ENCODE measurements around the gene PNPLA6. TPM values are rescaled to one million over a fixed set of nuclear protein-coding genes. Genes with fewer than 3 reads are reported as not detected.
A peak's percentile ranks its signal among the peaks of the same experiment; 100 is the strongest.

PNPLA6 gene
- total RNA-seq, 1 experiment from 2014 or later = 75.8 TPM

DNA sequence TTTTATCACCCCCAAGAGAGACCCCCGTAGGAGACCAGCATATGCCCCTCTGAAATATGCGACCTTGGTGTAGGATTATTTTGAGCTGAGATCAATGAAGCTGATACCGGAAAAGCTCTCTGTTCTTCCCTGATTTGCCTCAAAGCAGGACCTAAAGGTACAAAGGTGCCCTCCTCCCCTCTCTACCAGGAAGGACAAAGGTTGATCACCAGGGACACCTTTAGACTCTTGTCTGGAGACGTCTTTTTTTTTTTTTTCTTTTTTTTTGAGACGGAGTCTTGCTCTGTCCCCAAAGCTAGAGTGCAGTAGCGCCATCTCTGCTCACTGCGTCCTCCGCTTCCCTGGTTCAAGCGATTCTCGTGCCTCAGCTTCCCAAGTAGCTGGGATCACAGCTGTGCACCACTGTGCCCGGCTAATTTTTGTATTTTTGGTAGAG lies 45.9 kb upstream of the PNPLA6 start:
- TF ChIP-seq, protein P1, sequence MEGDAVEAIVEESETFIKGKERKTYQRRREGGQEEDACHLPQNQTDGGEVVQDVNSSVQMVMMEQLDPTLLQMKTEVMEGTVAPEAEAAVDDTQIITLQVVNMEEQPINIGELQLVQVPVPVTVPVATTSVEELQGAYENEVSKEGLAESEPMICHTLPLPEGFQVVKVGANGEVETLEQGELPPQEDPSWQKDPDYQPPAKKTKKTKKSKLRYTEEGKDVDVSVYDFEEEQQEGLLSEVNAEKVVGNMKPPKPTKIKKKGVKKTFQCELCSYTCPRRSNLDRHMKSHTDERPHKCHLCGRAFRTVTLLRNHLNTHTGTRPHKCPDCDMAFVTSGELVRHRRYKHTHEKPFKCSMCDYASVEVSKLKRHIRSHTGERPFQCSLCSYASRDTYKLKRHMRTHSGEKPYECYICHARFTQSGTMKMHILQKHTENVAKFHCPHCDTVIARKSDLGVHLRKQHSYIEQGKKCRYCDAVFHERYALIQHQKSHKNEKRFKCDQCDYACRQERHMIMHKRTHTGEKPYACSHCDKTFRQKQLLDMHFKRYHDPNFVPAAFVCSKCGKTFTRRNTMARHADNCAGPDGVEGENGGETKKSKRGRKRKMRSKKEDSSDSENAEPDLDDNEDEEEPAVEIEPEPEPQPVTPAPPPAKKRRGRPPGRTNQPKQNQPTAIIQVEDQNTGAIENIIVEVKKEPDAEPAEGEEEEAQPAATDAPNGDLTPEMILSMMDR (IDR thresholded peaks at IDR 0.05; ENCODE audit: unreplicated experiment) = no peak
- H3K9me3 Mint-ChIP-seq (ENCODE audit: unreplicated experiment) = no peaks in the 10 kb centered on the region
- intact Hi-C loops (cut with micrococcal nuclease) = no loop called here
- no peak for DNase-seq (ENCODE audit: unreplicated experiment)
- H3K27ac Mint-ChIP-seq (ENCODE audit: low read depth, unreplicated experiment) = peak overlapping the region; percentile 87
- H3K4me1 Mint-ChIP-seq (ENCODE audit: insufficient read depth, unreplicated experiment) = peaks cover 14% of the 10 kb centered on the region
- POLR2A ChIA-PET = interaction anchor here (0.7 kb wide), 1 partner anchor 83 kb away, joined by 4 read pairs; no protein-coding TSS in a partner anchor
- BruUV-seq (replicated peaks) = no TSS peak
- peak overlapping the region; percentile 76 for H3K4me3 Mint-ChIP-seq (ENCODE audit: unreplicated experiment)
- CTCF ChIA-PET = interaction anchor here (0.7 to 0.9 kb wide), 2 partner anchors 135 to 602 kb away, joined by 3 read pairs; no protein-coding TSS in a partner anchor
- no peaks in the 10 kb centered on the region for H3K27me3 Mint-ChIP-seq (ENCODE audit: insufficient read depth, unreplicated experiment)
- H3K36me3 Mint-ChIP-seq (ENCODE audit: insufficient read depth, unreplicated experiment) = peaks cover 10% of the 10 kb centered on the region

DNA sequence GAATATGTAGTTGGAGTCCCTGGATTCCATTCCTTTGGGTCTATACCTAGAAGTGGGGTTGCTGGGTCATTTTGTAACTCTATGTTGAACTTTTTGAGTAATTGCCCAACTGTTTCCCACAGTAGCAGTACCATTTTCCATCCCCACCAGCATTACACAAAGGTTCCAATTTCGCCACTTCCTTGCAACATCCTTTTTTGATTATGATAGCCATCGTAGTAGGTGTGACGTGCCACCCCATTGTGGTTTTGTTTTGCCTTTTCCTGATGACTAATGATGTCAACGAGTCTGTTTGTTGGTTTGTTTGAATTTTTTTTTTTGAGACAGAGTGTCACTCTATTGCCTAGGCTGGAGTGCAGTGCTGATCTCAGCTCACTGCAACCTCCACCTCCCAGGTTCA lies 43.4 kb upstream of the PNPLA6 start:
- Mint-ChIP-seq H3K9me3 (ENCODE audit: unreplicated experiment) (no peaks in the 10 kb centered on the region), H3K4me1 (ENCODE audit: insufficient read depth, unreplicated experiment) (peaks cover 14% of the 10 kb centered on the region), H3K27ac (ENCODE audit: low read depth, unreplicated experiment) (no peak overlapping the region), H3K4me3 (ENCODE audit: unreplicated experiment) (no peak overlapping the region), H3K27me3 (ENCODE audit: insufficient read depth, unreplicated experiment) (peaks cover 10% of the 10 kb centered on the region), H3K36me3 (ENCODE audit: insufficient read depth, unreplicated experiment) (peaks cover 6% of the 10 kb centered on the region)
- POLR2A ChIA-PET = no interaction called here
- peak; percentile 92 for DNase-seq (ENCODE audit: unreplicated experiment)
- CTCF ChIA-PET = interaction anchor here (0.9 kb wide), 1 partner anchor 138 kb away, joined by 4 read pairs; no protein-coding TSS in a partner anchor
- TF ChIP-seq, protein P1 (IDR thresholded peaks at IDR 0.05; ENCODE audit: unreplicated experiment) = no peak
- intact Hi-C loops (cut with micrococcal nuclease) = no loop called here
- BruUV-seq (replicated peaks) = no TSS peak

DNA sequence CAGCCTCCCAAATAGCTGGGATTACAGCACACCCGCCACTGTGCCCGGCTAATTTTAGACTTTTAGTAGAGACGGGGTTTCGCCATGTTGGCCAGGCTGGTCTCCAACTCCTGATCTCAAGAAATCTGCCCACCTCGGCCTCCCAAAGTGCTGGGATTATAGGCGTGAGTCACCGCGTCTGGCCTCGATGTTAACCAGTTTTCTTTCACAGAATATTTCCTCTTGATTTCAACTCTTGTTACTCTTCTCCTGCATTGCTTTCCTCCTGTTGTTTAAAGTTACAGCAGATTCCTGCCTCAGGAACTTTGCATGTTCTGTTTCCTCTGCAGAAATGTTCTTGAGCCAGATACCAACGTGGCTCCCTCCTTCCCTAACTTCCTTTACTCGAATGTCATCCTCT lies 43.0 kb upstream of the PNPLA6 start:
- CTCF ChIA-PET = interaction anchor here (0.9 kb wide), 1 partner anchor 138 kb away, joined by 4 read pairs; no protein-coding TSS in a partner anchor
- intact Hi-C loops (cut with micrococcal nuclease) = no loop called here
- Mint-ChIP-seq H3K27ac (ENCODE audit: low read depth, unreplicated experiment) (no peak overlapping the region), H3K4me3 (ENCODE audit: unreplicated experiment) (no peak overlapping the region), H3K27me3 (ENCODE audit: insufficient read depth, unreplicated experiment) (peaks cover 10% of the 10 kb centered on the region), H3K36me3 (ENCODE audit: insufficient read depth, unreplicated experiment) (peaks cover 6% of the 10 kb centered on the region), H3K4me1 (ENCODE audit: insufficient read depth, unreplicated experiment) (peaks cover 14% of the 10 kb centered on the region), H3K9me3 (ENCODE audit: unreplicated experiment) (no peaks in the 10 kb centered on the region)
- TF ChIP-seq, protein P1 (IDR thresholded peaks at IDR 0.05; ENCODE audit: unreplicated experiment) = no peak
- DNase-seq (ENCODE audit: unreplicated experiment) = peak; percentile 50
- no TSS peak for BruUV-seq (replicated peaks)
- POLR2A ChIA-PET = no interaction called here

DNA sequence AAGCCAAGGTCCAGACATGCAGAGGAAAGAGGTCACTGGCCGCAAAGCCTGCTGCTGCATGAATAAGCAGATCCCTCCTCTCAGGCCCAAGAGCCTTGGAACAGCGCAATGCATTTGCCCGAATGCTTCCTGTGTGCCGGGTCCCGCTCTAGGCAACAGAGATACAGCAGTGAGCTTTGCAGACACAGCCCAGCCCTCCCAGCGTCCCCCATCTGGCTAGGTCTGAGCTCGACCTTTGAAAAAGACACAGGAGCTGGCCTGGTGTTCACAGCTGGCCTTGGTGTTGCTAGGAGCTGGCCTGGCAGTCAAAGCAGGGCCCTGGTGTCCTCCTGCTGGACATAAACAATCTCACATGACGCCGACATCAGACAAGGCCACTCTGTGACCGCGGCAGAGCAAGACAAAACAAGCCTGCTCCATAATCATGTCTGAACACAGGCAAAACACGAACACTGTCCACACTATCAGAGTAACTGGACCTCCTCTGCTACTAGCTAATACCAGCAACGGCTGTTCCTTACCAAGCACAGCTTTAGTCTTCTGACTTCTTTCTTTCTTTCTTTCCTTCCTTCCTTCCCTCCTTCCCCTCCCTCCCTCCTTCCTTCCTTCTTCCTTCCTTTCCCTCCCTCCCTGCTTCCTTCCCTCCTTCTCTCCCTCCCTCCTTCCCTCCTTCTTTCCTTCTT lies 41.0 kb upstream of the PNPLA6 start:
- Mint-ChIP-seq H3K4me3 (ENCODE audit: unreplicated experiment) (no peak overlapping the region), H3K27ac (ENCODE audit: low read depth, unreplicated experiment) (no peak overlapping the region), H3K36me3 (ENCODE audit: insufficient read depth, unreplicated experiment) (no peaks in the 10 kb centered on the region), H3K4me1 (ENCODE audit: insufficient read depth, unreplicated experiment) (peaks cover 8% of the 10 kb centered on the region), H3K27me3 (ENCODE audit: insufficient read depth, unreplicated experiment) (peaks cover 24% of the 10 kb centered on the region), H3K9me3 (ENCODE audit: unreplicated experiment) (no peaks in the 10 kb centered on the region)
- no peak for DNase-seq (ENCODE audit: unreplicated experiment)
- ChIA-PET CTCF (interaction anchor here (0.6 to 1.5 kb wide), 3 partner anchors 81 to 141 kb away, joined by 3 to 7 read pairs (median 3); no protein-coding TSS in a partner anchor), POLR2A (interaction anchor here (0.6 to 1.0 kb wide), 2 partner anchors 18 to 41 kb away, joined by 3 to 7 read pairs; partner anchors contain the start of gene PNPLA6)
- BruUV-seq (replicated peaks) = no TSS peak
- intact Hi-C loops (cut with micrococcal nuclease) = no loop called here
- TF ChIP-seq, protein P1 (IDR thresholded peaks at IDR 0.05; ENCODE audit: unreplicated experiment) = no peak

Measured in MCF 10A (cell line).